GM12878 (cell line): Measurements from ENCODE around the gene SSBP3.

Source experiments
- CHD1 ChIP-seq: IDR thresholded peaks from 2 replicates; pipeline ENCODE4 v1.6.1; 2012; ENCODE audit warnings: low read depth, low read length, improper control_type of control experiment
- EZH2 ChIP-seq: IDR thresholded peaks from 2 replicates; pipeline ENCODE4 v1.6.1; 2012; ENCODE audit warnings: low read depth, mild to moderate bottlenecking, control low read depth, inconsistent platforms, low read length, borderline replicate concordance; ENCODE audit not compliant: control insufficient read depth
- POLR2A ChIP-seq: IDR thresholded peaks from 2 replicates; pipeline ENCODE4 v1.6.1; 2011; ENCODE audit warnings: low read depth, mild to moderate bottlenecking, low read length
- SMC3 ChIP-seq: IDR thresholded peaks from 2 replicates; pipeline ENCODE4 v1.6.1; 2011; ENCODE audit warnings: low read length, improper control_type of control experiment, borderline replicate concordance
- TARDBP ChIP-seq: IDR thresholded peaks from 2 replicates; pipeline ENCODE4 v1.6.1; 2016; ENCODE audit warnings: borderline replicate concordance

DNA sequence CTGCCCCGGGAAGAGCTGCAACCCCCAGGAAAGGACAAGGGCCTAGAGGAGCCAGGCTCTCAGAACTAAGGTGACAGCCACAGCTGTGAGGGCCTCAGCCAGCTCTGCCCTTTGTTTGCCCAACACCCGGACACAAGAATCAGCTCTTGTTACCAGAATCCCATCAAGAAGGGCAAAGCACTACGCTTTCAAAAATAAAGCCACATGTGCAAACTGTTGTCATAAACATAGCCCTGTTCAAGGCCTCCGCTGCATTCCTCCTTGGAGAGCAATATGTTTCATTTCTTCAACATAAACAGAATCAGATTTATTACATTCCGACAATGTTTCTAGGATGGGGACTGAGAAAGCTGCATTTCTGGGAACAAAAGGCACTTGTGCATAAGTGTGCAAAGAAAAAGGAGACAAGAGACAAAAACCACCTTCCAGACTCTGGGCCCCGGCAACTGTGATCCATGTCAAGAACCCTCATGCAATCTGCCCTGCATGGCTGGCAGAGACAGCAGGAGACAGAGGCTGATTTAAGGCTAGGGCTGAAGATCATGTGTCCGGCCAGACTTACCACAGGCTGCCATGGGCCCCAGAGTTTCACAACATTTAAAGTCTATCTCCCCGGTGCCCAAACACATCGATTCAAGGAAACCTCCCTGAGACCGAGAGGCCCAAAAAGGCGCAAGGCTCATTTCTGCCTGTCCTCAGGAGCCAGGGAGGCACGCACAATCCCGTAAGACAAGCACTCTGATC is 71.0 kb downstream of the SSBP3 start:
- TF ChIP-seq TARDBP = no peak
- no peak for TF ChIP-seq POLR2A
- no peak for TF ChIP-seq SMC3
- no peak for TF ChIP-seq EZH2
- no peak for TF ChIP-seq CHD1
